COLO829 (cell line): ENCODE data around the gene PHACTR3.

Source experiments
- DNase-seq: peaks from one replicate; pipeline ENCODE4 v3.0.0; 2012; ENCODE audit warnings: low spot score

PHACTR3 gene

DNA sequence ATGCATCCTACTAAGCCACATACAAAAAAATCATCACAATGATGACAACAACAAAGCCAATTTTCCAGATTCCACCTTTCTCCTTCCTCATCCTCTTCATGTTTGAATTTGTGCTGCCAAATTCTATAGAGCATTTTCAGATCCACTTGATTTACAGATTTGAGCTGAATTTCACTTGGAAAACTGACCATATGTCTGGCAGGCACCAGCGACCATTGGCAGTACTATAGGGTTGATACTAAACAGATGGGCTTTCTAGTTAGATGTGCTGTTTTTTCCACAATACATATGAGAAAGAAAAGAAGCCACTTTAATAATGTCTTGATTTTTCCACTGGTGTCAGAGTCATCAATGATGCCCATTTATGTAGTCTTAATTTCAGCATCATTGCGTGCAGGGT is 127.0 kb downstream of the PHACTR3 start:
- no peak for DNase-seq

DNA sequence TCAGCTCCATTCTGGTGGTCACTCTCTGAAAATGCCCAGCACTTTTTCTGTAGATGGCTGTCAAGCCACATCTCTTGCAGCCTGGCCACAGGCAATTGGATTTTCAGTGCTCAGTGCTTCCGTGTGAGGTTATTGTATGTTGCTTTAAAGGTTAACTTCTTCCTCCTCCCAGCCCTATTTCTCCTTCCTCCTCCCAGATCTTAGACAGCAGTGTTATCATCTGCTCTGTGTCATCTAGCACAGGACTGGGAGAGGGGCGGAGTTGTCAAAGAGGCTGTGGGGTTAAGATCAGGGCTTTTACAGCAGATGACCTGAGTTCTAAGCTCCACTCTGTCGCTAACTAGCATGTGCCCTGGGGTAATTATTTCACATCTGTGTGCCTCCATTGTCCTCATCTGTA is 129.0 kb downstream of the PHACTR3 start:
- no peak for DNase-seq

DNA sequence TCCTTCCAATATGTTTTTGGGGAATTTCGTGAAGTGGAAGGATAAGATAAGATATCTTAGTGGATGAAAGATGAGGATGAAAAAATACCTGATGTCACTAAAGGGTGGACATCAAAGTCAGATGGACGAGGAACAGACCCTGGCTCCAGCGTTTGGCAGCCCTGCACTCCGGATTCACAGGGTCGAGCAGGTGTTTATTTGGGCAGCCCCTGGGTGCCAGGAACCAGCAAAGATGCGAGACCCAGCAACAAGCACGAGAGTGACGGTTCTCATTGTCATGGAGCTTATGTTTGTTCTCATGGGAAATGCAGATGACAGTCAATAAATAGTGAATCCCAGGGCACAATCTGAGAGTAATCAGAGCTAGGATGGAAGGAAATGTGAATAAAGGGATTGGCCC is 131.1 kb downstream of the PHACTR3 start:
- DNase-seq = no peak

DNA sequence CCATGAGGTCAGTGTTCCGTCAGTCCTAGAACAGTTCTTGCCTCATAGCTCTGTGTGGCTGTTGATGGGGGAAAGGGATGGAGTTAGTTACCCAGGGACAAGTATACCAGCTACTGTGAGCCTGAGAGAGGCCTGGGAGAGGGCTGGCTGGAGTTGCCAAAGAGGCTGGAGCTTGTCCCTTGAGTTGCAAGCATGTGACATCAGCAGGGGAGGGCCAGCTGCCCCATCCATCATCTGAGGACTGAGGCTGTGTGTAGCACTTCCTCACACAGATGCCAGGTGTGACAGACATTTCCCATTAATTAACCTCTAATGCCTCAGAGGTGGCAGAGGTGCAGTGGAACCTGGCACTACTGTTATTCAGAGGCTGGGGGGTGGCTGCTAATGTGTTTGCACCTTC is 131.6 kb downstream of the PHACTR3 start:
- DNase-seq = no peak

DNA sequence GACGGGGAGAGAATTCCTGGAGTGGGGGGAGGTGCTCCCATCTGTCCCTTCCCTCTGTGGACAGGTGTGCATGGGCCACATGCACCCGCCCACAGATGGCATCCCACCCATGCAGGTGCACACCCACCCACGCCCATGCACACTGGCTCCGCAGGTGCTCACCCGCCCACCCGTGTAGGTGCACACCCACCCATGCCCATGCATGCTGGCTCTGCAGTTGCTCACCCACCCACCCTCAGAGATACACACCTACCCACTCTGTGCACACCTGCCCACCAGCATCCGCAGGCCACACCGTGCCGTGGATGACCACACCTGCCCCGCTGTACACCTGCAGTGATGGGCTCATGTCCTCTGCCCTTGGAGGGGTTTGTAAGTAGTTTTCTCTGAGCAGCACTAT is 132.0 kb downstream of the PHACTR3 start:
- no peak for DNase-seq

DNA sequence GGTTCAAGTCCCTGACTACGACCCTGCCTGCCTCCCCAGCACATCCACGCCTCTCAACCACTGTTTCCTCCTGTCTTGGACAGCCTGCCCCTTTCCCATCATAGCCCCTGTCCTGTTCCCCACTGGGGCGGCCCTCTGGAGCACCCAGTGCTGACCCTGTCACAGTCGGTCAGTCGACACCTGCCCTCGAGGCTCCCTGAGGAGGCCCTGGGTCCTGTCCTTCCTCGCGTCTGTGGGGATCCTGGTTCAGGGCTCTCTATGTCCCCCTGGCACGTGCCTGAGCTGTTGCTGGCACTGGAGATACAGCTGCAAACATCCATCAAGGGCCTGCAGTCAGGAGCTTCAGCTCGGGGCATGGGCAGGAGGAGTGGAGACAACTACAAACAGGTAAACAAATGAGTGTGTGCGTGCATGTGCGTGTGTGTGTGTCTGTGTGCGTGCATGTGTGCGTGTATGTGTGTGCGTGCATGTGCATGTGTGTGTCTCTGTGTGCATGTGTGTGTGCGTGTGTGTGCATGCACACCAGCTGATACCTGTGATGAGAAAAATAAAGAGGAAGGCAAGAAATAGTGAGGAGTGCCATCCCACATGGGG is 132.8 kb downstream of the PHACTR3 start:
- no peak for DNase-seq

DNA sequence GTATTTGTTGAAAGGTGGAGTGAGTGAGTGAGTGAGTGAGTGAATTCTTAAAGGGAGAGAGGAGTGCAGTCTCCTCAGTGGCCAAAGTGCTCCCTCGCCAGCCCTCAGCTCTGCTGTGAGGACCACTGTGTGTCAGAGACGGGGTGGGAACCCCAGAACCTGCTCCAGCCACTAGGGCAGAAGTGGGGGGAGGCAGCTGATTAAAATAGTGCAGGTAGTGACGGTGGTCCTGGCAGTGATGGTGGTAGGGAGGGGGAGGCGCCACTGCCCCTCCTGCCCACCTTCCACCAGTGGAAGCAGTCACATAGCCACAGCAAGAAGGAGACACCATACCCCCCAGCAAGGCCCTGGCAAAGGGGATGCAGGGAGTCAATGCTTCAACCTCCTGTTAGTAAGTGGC is 133.5 kb downstream of the PHACTR3 start:
- DNase-seq = no peak

DNA sequence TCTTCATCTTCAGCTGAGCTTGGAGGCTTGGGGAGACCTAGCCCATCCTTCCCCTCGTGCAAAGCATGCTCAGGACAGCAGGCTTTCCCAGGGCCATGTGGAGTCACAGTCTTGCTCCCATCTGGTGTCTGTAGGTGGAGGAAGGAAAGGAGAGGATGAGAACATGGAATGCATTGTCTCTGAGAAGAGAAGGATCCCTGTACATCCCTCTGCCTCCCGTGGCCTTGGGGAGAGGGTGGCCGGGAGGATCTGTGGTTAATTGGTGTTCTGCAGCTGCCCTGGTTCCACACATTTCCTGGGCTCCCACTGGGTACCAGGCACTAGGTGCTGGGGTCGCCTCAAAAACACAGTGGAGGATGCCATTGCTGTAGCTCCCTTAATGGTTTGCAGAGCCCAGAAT is 134.5 kb downstream of the PHACTR3 start:
- no peak for DNase-seq

DNA sequence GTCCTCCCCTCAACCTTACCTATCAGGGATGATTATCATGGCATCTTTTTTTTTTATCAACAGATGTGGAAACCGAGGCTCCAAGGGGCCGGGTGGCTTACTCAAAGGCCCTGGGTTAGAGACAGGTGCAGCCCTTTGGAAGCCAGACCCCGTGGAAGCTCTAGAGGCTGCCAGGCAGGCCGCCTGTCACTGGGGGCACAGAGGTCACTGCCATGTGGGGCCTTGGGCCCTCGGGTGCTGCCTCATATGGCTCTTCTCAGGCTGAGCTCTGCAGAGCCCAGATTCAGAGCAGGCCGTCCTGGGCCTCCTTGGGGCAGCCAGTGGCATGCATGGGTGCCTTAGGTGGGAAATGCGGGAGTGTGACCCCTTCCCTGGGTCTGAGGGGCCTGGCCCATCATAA is 136.3 kb downstream of the PHACTR3 start:
- DNase-seq = no peak

DNA sequence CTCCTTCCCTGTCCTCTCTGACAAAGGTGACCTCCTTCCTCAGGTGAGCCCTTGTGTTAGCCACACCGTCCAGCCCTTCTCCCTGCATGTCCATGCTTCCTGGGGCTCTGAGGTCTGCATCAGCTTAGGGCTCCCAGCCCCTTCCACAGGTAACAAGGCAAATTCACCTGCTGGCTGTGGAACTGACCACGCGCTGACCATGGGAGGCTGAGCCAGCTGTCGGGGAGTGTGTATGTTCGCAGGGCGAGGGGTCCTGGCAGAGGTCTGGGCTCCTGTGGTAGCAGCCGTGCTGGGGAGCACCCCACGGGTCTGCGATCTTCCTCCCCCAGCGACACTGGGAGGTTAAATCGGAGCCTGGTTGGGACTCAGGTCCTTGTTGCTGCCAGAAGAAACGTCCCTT is 136.7 kb downstream of the PHACTR3 start:
- no peak for DNase-seq

DNA sequence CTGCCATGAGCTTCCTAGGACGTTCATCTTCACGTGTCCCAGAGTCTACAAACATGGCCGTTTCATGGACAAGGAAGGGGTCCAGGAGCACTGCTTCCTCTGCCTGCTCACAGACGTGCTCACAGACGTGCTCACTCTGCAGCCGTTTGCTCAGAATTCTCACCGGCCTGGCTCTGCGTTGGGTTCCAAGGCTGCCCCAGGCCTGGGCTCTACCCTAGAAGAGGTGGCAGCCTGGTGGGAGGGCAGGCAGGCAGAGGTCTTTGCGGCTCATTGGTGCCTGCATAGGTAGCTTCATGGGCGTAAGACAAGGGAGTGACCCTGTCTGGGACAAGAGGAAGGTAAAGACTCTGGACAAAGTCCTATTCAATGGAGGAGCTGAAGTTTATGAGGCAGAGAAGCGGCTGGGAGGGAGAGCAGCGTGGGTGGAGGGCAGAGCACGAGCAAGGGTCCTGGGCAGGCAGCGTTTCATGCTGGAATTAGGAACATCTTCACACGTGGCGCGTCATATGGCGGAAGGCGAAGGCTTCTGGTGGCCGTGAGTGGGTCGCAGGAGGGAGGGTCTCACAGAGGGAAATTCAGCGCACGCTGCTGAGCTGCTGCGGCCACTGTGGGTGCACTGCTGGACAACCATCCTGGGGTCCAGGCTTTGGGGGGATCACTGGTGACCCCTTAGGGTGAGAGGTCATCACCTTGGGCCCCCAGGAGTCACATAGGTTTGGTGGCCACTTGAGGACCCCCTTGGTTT is 138.2 kb downstream of the PHACTR3 start:
- DNase-seq = no peak

DNA sequence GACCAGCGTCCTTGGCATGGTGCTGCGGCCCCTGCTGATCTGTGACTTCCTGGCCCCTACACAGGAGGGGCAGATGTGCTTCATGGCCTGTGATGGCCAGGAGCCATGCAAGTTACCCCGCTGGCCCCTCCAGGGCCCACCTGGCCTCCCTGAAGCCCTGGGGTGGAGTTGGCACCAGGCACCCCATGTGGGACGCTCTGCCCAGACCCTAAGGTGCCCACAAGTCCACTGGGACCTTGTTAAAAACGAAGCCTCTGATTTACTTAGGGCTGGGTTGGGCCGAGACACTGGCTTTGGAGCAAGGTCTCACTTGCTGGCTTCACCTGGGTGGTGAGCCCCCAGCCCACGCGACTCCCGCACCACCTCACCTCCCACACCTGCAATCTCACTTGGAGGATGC is 139.0 kb downstream of the PHACTR3 start:
- DNase-seq = no peak

DNA sequence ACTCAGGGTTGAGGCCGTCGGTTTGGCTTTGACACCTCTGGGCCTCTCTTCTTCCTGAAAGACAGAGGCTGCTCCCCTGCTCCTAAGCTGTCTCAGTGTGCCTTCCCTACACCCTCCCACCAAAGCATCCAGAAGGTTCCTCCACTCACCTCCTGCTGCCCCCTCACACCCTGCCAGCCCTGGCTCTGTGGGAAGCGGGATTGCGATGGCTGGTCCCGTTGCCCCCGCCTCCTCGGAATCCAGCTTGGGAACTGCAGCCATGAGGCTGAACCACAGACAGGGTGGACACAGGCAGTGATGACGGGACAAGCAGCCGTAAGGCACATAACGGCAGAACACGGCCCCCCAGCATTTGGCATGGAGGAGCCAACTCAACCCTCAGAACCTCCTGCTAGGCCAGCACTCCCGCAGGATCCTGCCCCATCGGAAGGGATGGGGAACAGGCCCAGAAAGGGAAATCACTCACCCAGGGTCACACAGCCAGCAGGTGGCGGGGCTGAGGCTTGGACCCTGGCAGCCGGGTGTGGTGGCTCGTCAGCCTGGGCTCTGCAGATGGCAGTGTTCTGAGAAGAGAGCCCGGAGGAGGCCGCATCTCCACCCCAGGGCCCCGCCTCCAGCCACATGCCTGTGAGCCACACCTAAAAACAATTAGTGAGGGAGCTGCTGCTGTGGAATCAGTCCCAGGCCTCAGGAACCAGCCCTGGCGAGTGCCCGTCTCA is 139.6 kb downstream of the PHACTR3 start:
- DNase-seq = no peak

DNA sequence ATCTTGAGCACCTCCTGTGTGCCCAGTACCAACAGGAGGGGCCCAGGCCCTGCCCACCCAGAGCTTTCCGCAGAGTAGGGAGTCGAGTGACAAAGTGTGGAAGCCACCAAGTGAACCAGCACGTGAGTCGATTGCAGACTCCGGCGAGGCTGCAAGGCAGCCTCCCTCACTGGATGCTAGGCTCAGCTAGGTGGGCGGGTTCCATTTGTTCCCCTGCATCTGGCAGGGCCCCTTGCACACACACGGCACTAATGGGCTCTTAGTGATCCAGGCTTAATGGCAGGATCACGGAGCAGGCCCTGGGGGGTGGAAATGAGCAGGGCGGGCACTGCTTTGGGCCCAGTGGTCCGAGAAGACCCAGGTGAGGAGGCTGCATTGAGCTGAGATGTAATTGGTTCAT is 140.4 kb downstream of the PHACTR3 start:
- DNase-seq = no peak

DNA sequence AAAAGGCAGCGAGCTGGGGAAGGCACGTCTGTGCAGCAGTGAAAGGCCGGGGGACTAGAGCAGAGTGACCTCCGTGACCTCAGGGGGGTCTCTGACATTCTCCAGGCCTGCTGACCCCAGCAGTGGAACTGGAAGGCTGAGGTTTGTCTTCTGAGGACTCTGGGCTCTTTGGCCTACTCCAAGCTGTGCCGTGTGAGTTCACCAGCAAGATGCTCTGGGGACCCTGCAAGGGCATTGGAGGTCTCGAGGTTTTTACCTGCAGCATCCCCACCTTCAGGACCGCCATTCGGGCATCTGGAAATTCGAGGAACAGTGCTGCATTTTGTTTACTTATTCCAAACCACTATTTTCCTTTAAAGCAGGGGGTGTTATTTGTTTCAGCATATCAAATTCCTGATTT is 140.9 kb downstream of the PHACTR3 start:
- no peak for DNase-seq

DNA sequence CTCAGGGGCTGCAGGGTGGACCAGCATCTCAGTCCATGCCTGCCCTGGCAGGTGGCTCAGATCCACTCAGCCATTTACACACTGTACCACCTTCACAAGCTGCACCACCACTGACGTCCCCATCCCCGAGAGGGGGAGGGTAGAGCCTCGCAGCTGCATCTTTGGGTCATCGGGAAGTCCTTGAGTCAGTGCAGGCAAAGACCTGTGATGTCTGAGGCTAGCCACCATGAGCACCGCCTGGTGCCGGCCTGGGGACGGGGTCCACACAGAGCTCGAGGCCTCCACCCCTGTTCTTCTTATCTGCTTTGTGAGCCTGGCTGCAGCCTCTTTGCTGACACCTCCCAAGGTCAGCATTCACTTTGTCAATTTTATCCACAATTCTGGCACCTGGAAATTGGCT is 141.4 kb downstream of the PHACTR3 start:
- no peak for DNase-seq

DNA sequence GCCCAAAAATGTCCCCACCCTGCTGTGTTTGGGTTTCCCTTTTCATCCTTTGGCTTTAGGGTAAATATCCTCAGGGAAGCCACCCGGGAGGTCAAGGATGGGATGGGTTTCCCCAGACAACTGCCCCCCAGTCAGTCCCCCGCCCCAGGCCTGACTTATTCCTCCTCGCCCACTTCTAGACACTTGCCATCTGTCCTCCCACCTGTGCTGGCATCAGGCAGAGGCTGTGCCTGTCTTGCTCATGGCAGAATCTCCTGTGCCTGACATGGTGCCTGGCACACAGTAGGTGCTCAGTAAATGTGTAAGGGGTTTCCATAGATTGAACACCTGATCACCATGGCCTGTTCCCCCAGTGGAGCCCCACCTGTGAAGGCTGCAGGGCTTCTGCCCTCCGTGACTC is 141.8 kb downstream of the PHACTR3 start:
- DNase-seq = no peak

DNA sequence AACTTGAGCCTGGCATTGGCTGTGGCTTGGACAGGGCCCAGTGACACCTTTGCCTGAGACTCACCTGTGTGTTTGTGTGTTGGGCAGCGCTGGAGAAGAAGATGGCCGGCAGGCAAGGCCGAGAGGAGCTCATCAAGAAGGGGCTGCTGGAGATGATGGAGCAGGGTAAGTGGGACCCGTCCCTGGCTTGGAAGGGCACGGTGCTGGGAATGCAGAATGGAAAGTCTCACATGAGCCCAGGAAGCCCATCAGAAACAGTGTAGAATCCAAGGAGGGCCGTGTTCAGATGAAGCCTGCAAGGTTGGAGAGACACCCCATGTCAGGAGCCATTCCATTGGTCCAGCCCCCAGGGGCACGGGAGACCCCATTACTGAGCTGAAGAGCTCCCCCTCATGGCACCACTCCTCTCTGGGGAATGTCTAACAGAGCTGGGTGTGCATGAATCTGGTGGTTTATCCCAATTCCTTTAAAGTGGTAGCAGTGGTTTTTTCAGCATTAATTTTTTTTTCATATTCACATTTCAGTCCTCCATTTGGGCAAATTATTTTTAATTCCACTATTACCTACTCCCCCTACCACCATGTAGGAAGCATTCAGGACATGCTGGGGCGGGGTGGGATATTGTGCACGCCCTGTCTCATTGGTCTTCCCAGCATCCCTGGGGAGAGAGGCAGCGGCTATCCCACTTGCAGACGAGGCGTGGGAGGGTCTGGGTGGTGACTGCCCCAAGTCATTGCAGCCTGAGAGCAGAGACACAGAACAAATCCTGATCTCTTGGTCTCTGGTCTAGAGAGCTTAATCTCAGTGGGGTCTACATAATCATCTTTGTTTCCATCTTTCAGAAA is 143.6 kb downstream of the PHACTR3 start:
- DNase-seq = no peak

DNA sequence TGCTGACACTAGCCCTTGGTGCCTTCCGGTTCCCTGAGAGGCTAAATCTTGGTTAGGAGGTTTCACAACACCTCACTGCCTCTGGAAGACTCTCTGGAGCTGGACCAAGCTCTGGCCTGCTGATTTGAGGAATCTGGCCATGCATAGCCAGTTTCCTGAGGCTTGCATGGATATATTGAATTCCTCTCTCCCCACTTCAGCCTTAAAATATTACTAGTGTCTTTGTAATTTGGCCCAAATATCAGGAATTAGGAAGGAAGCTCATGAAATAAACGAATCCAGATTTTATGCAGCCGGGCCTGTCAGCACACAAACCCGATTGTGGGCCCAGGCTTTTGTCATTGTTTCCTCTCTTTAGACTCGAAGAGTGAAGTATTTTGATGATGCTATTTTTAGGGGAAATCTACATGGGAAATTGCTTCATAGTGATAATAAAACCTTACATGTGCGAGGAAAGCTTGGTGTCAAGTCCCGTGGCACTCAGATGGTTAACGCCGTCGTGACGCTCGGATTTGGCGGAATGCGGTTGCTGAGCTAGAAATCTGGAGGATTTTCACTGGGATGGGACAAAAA is 144.4 kb downstream of the PHACTR3 start:
- no peak for DNase-seq

DNA sequence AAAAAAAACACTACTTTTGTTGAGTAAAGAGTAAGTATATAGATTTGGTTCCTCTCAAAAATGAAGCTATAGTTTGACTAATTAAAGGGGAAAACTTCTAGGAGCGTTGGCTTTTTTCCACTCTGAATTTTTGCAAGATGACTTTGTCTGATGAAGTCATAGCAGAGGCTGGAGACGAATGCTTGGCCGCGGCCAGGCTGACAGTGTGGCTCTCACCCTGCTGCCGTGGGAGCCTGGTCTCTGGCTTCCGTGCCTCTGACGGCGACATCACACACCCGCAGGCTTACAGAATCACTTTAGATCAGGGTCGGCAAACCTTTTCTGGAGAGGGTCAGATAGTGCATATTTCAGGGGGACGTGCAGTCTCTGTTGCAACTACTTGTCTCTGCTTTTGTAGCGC is 145.0 kb downstream of the PHACTR3 start:
- no peak for DNase-seq

DNA sequence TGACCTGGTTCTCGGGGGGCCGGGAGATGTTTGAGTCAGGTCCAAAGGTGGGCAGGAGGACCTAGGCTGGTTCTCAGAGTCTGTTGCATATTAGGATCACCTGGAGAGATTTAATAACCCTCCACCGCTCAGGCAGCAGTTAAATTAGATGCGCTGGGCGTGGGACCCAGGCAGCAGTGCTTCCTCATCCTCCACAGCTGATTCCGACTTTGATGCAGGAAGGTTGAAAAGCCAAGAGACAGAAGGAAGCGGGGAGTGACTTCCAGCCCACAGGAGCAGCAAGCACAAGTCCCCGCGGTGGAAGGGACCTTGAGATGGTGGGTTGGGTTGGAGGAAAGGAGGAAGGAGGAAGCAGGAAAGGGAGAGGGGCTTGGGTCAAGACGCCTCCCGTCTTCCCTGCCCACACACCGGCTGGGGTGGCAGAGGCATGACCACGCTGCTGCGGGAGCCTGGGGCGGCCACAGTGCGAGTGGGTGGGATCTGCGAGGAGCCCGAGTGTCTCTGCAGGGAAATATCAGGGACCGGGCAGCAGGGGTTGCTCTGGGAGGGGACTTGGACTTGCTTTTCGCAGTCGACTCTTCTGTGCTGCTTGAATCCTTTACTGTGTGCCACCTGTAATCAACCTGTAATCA is 146.0 kb downstream of the PHACTR3 start:
- DNase-seq = no peak
